GM21390 (cell line): ENCODE results near the gene XYLB.

Experiments used
- ATAC-seq: cut with Tn5 transposase; IDR thresholded peaks from one replicate; pipeline ENCODE4 v1.9.1; 2021; ENCODE audit not compliant: unreplicated experiment

The XYLB gene

GRCh38 chr3:38361496-38361895 lies 14.9 kb downstream of the XYLB start:
- no peak for ATAC-seq

- no peak for ATAC-seq
Observed at GRCh38 chr3:38362825-38363224, 16.2 kb downstream of the XYLB start.

GRCh38 chr3:38364721-38365400 lies 18.3 kb downstream of the XYLB start:
- no peak for ATAC-seq

- ATAC-seq = no peak
Observed at GRCh38 chr3:38365469-38366062, 19.0 kb downstream of the XYLB start.

GRCh38 chr3:38366082-38366481 lies 19.5 kb downstream of the XYLB start:
- ATAC-seq = no peak

- no peak for ATAC-seq
Observed at GRCh38 chr3:38367779-38368178, 21.2 kb downstream of the XYLB start.

- no peak for ATAC-seq
Observed at GRCh38 chr3:38368238-38368637, 21.7 kb downstream of the XYLB start.

GRCh38 chr3:38369186-38369585 lies 22.6 kb downstream of the XYLB start:
- no peak for ATAC-seq

- no peak for ATAC-seq
Observed at GRCh38 chr3:38370149-38370548, 23.6 kb downstream of the XYLB start.

GRCh38 chr3:38370861-38371260 lies 24.3 kb downstream of the XYLB start:
- no peak for ATAC-seq

- ATAC-seq = no peak
Observed at GRCh38 chr3:38371541-38372213, 25.1 kb downstream of the XYLB start.

- ATAC-seq = no peak
Observed at GRCh38 chr3:38372214-38372601, 25.6 kb downstream of the XYLB start.

- no peak for ATAC-seq
Observed at GRCh38 chr3:38374221-38374620, 27.6 kb downstream of the XYLB start.

GRCh38 chr3:38375072-38375471 lies 28.5 kb downstream of the XYLB start:
- ATAC-seq = no peak

- ATAC-seq = no peak
Observed at GRCh38 chr3:38375488-38376097, 29.0 kb downstream of the XYLB start.

GRCh38 chr3:38376098-38376816 lies 29.7 kb downstream of the XYLB start:
- ATAC-seq = no peak

- no peak for ATAC-seq
Observed at GRCh38 chr3:38379201-38379770, 32.7 kb downstream of the XYLB start.

- ATAC-seq = no peak
Observed at GRCh38 chr3:38382506-38383080, 36.0 kb downstream of the XYLB start.

GRCh38 chr3:38383156-38383875 lies 36.7 kb downstream of the XYLB start:
- ATAC-seq = no peak
